CD14-positive monocyte (primary cell): ENCODE data around the gene PLAC1. TPM values are rescaled to one million over a fixed set of nuclear protein-coding genes. Genes with fewer than 3 reads are reported as not detected.

Experiments
- DNase-seq, 3 donors: peaks; one replicate each; pipeline ENCODE4 v3.0.0-alpha.2; 2011 to 2022
- H2AFZ ChIP-seq: 2 replicates; pipeline ENCODE4 v1.6.0; 2012; ENCODE audit warnings: mild to moderate bottlenecking, low read depth, low read length, inconsistent platforms; ENCODE audit not compliant: insufficient read depth, poor library complexity, severe bottlenecking
- H3K27ac ChIP-seq, 2 donors: 1 replicate in 1 of 2; 2 replicates in 1 of 2; pipeline ENCODE4 v1.5.1; 2012 to 2013; ENCODE audit warnings: low read length in 2 of 2, control low read depth in 1 of 2, inconsistent platforms in 1 of 2, low read depth in 1 of 2, mild to moderate bottlenecking in 1 of 2
- H3K27me3 ChIP-seq, 2 donors: one replicate each; pipeline versions ENCODE4 v1.6.0 to v1.6.1; 2011 to 2013; ENCODE audit warnings: low read length in 2 of 2; ENCODE audit not compliant: control insufficient read depth in 2 of 2, insufficient read depth in 2 of 2
- H3K36me3 ChIP-seq, 2 donors: replicated peaks in 1 of 2; 1 replicate in 1 of 2; 2 replicates in 1 of 2; pipeline versions ENCODE4 v1.5.1 to v1.6.1; 2012 to 2013; ENCODE audit warnings: low read length in 2 of 2, control low read depth in 1 of 2, inconsistent platforms in 1 of 2, mild to moderate bottlenecking in 1 of 2; ENCODE audit not compliant: insufficient read depth in 2 of 2, control insufficient read depth in 1 of 2
- H3K4me1 ChIP-seq, 2 donors: 1 replicate in 1 of 2; 2 replicates in 1 of 2; pipeline versions ENCODE4 v1.5.1 to v1.6.1; 2012 to 2013; ENCODE audit warnings: low read length in 2 of 2, control low read depth in 1 of 2, inconsistent platforms in 1 of 2, mild to moderate bottlenecking in 1 of 2, moderate library complexity in 1 of 2; ENCODE audit not compliant: insufficient read depth in 2 of 2, control insufficient read depth in 1 of 2
- H3K4me2 ChIP-seq: replicated peaks from 2 replicates; pipeline ENCODE3; 2012; ENCODE audit warnings: low read length, moderate library complexity, mild to moderate bottlenecking; ENCODE audit not compliant: poor library complexity, severe bottlenecking; ENCODE audit errors: extremely low read depth
- H3K4me3 ChIP-seq, 3 experiments: fragments of 200-600 bp in 1 of 3; sonication (generic) in 1 of 3; replicated peaks in 1 of 3; 1 replicate in 2 of 3; 2 replicates in 1 of 3; pipeline ENCODE4 v1.5.1; 2011 to 2013; ENCODE audit warnings: low read length in 3 of 3, mild to moderate bottlenecking in 3 of 3, control low read depth in 2 of 3, low read depth in 2 of 3, inconsistent platforms in 1 of 3, moderate library complexity in 1 of 3
- H3K79me2 ChIP-seq: 2 replicates; pipeline ENCODE4 v1.6.0; 2012; ENCODE audit warnings: mild to moderate bottlenecking, control low read depth, inconsistent platforms, low read length, moderate library complexity; ENCODE audit not compliant: insufficient read depth
- H3K9ac ChIP-seq: 2 replicates; pipeline ENCODE4 v1.6.0; 2017; ENCODE audit warnings: low read length, mild to moderate bottlenecking; ENCODE audit not compliant: insufficient read depth, poor library complexity, severe bottlenecking
- H3K9me3 ChIP-seq, 2 donors: replicated peaks in 1 of 2; 1 replicate in 1 of 2; 2 replicates in 1 of 2; pipeline versions ENCODE4 v1.5.1 to v1.6.1; 2012 to 2013; ENCODE audit warnings: low read length in 2 of 2, control low read depth in 1 of 2; ENCODE audit not compliant: control insufficient read depth in 1 of 2, insufficient read depth in 1 of 2
- H4K20me1 ChIP-seq: 2 replicates; pipeline ENCODE4 v1.6.0; 2012; ENCODE audit warnings: mild to moderate bottlenecking, low read length, control low read depth, moderate library complexity; ENCODE audit not compliant: insufficient read depth
- H3K27ac Mint-ChIP-seq, 7 donors: one replicate each; pipeline ENCODE4 v1.8.0; 2020; ENCODE audit warnings: mild to moderate bottlenecking in 7 of 7, mixed read lengths in 7 of 7, moderate library complexity in 6 of 7, inconsistent platforms in 2 of 7
- H3K27me3 Mint-ChIP-seq, 3 donors: one replicate each; pipeline ENCODE4 v1.8.0; 2021 to 2022; ENCODE audit warnings: low read depth in 3 of 3, mild to moderate bottlenecking in 3 of 3, mixed read lengths in 3 of 3, moderate library complexity in 3 of 3, inconsistent platforms in 1 of 3
- H3K36me3 Mint-ChIP-seq, 2 donors: one replicate each; pipeline ENCODE4 v1.8.0; 2020; ENCODE audit warnings: mixed read lengths in 2 of 2, inconsistent platforms in 1 of 2, mild to moderate bottlenecking in 1 of 2
- H3K4me1 Mint-ChIP-seq: one replicate; pipeline ENCODE4 v1.8.0; 2020; ENCODE audit warnings: mild to moderate bottlenecking, mixed read lengths
- H3K4me3 Mint-ChIP-seq, 2 donors: one replicate each; pipeline ENCODE4 v1.8.0; 2020; ENCODE audit warnings: mild to moderate bottlenecking in 2 of 2, mixed read lengths in 2 of 2, moderate library complexity in 1 of 2
- H3K9me3 Mint-ChIP-seq, 7 donors: one replicate each; pipeline ENCODE4 v1.8.0; 2020 to 2022; ENCODE audit warnings: mixed read lengths in 7 of 7, mild to moderate bottlenecking in 6 of 7, moderate library complexity in 6 of 7, inconsistent platforms in 2 of 7
- CTCF ChIP-seq: fragments of 200-600 bp; IDR thresholded peaks from one replicate; pipeline ENCODE4 v1.8.0; 2022; ENCODE audit warnings: antibody characterized with exemption, mild to moderate bottlenecking
- WGBS: methylation state at CpG from one replicate; pipeline ENCODE4 v1.1.5; 2013; ENCODE audit warnings: missing lambda C conversion rate; ENCODE audit not compliant: insufficient coverage; 5-methylcytosine and 5-hydroxymethylcytosine counted together
- intact Hi-C, 2 donors: fragments of 100-400 bp; cut with micrococcal nuclease; formaldehyde crosslinking; loops; one replicate each; pipeline versions ENCODE4 v1.15.0 to v1.15.1; 2023
- polyA plus RNA-seq, 3 donors: library from polyadenylated mRNA; depleted of rRNA in 1 of 3; unstranded in 2 of 3; stranded (reverse) in 1 of 3; fragments of 300-500 nt in 2 of 3; fragments of >200 nt in 1 of 3; fragmentation: Illumina TruSeq in 2 of 3; gene quantifications; 1 replicate in 2 of 3; 2 replicates in 1 of 3; pipeline ENCODE4 v1.2.3, GENCODE V29; 2012 to 2021

The PLAC1 gene
- polyA plus RNA-seq, 3 donors = not detected

- H3K9me3 Mint-ChIP-seq = no peaks in the 10 kb centered on the region
- H3K27me3 Mint-ChIP-seq = peaks cover 0 to 2% (median 2%) of the 10 kb centered on the region in 3 donors
- no peaks in the 10 kb centered on the region for H3K9me3 ChIP-seq
- H3K4me2 ChIP-seq = no peak overlapping the region
- H2AFZ ChIP-seq = no peak overlapping the region
- H3K36me3 Mint-ChIP-seq = no peaks in the 10 kb centered on the region
- no peak overlapping the region for H3K9ac ChIP-seq
- no peak overlapping the region for H3K27ac Mint-ChIP-seq
- peaks cover 37% of the 10 kb centered on the region for H3K4me1 Mint-ChIP-seq
- DNase-seq = no peak
- H3K4me1 ChIP-seq = peaks cover 13 to 35% of the 10 kb centered on the region in 2 donors
- no peaks in the 10 kb centered on the region for H3K79me2 ChIP-seq
- H4K20me1 ChIP-seq = no peaks in the 10 kb centered on the region
- H3K36me3 ChIP-seq = no peaks in the 10 kb centered on the region
- intact Hi-C loops = no loop called here
- WGBS = no CpG with 5 or more reads among the region's 3 CpGs
- peak overlapping the region in 1 of 2 donors; percentile 48 for H3K4me3 Mint-ChIP-seq
- no peak overlapping the region for H3K4me3 ChIP-seq
- TF ChIP-seq CTCF = no peak
- H3K27ac ChIP-seq = no peak overlapping the region
- no peaks in the 10 kb centered on the region for H3K27me3 ChIP-seq
Observed at GRCh38 chrX:134625315-134625718, 33.0 kb downstream of the PLAC1 start.

GRCh38 chrX:134624046-134624430 is 34.2 kb downstream of the PLAC1 start:
- 100% methylated on average over 1 of the region's 3 CpGs for WGBS
- H3K36me3 Mint-ChIP-seq = no peaks in the 10 kb centered on the region
- H3K79me2 ChIP-seq = no peaks in the 10 kb centered on the region
- no peak overlapping the region for H3K4me2 ChIP-seq
- TF ChIP-seq CTCF = no peak
- no peak for DNase-seq
- H3K27ac ChIP-seq = no peak overlapping the region
- no peaks in the 10 kb centered on the region for H3K9me3 ChIP-seq
- H3K27me3 ChIP-seq = no peaks in the 10 kb centered on the region
- H3K36me3 ChIP-seq = no peaks in the 10 kb centered on the region
- H3K9me3 Mint-ChIP-seq = no peaks in the 10 kb centered on the region
- no peak overlapping the region for H3K4me3 Mint-ChIP-seq
- peaks cover 13 to 35% of the 10 kb centered on the region in 2 donors for H3K4me1 ChIP-seq
- peaks cover 37% of the 10 kb centered on the region for H3K4me1 Mint-ChIP-seq
- no peaks in the 10 kb centered on the region for H4K20me1 ChIP-seq
- H2AFZ ChIP-seq = no peak overlapping the region
- no peak overlapping the region for H3K27ac Mint-ChIP-seq
- intact Hi-C loops = no loop called here
- no peak overlapping the region for H3K4me3 ChIP-seq
- no peak overlapping the region for H3K9ac ChIP-seq
- H3K27me3 Mint-ChIP-seq = peaks cover 0 to 2% (median 2%) of the 10 kb centered on the region in 3 donors
